ENCODE measurements around the gene RPN2. TPM values are rescaled to one million over a fixed set of nuclear protein-coding genes. Genes with fewer than 3 reads are reported as not detected.

RPN2 gene
- total RNA-seq, 2 donors from 2014 or later: 112 to 178 TPM

DNA sequence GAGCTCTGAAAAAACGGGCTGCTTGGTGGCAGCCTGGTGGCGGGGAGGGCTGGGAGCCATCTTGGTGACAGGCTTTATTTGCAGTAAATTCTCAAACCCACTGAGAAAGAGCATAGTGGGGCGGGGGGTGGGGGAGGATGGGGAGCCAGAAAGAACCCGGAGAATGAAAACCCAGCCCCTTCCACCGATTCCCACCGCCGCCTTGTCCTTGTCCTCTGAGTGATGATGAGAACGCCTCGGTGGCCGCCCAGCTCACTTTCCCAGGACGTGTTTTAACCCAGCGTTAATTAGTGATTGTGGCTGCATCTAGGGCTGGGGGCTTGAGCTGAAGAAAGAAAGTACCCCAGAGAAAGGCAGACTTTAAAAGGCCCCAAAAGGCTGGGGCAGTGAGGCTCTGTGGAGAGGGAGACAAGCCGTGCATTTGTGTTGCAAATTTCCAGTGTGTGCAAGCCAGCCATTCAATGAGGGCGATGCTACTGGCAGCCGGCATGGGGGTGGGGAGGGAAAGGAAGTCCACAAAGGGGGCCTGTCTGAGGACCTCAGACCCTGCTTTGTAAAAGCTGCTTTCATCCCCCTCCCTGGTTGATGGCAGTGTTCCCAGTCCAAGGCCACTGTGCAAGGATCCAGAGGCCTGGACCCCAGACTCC is 88.7 kb downstream of the RPN2 start:
- no peak overlapping the region for H3K4me3 Mint-ChIP-seq
- no peaks in the 10 kb centered on the region for H3K36me3 Mint-ChIP-seq (ENCODE audit: low read depth)
- H3K4me1 Mint-ChIP-seq: no peaks in the 10 kb centered on the region
- no peak overlapping the region for H3K27ac Mint-ChIP-seq
- no peaks in the 10 kb centered on the region for H3K27me3 Mint-ChIP-seq
- no peaks in the 10 kb centered on the region for H3K9me3 Mint-ChIP-seq
- no peak for ATAC-seq (replicated peaks)

DNA sequence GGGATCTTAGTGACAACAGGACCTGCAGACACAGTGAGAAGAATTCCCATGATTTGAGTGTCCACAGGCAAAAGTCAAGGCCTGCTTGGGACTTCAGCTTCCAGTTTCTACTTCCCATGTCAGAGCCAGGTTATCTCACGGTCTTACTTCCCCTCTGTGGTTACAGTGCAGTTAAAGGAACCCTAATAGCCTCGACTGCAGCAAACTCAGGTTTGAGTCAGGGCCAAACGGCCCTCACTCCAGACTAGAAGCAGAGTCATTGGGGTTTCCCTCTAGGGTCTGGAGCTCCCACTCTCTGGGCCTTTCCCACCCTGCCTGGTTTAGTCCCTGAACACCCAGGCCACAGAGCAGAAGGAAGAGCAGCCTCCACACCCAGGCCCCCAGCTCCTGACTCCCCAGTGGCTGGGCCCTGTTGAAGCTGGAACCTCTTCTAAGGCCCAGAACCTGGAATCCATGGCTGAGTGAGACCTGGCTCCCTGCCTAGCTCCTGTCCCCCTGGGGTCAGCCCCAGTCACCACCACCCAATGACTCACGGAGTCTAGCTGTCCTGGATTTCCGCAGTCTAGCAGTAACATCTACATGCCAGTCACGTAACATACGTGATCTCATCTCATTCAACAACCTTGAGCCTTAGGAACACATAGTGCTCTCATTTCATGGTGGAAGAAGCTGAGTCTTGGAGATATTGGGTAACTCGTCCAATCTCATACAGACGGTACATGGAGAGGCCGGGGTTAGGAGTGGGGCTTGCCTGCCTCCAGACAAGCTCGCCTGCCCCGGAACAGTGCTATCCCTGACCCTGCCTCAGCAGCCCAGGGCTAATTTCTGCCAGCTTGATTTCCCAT is 91.7 kb downstream of the RPN2 start:
- Mint-ChIP-seq H3K27me3 (no peaks in the 10 kb centered on the region), H3K36me3 (ENCODE audit: low read depth) (no peaks in the 10 kb centered on the region), H3K9me3 (no peaks in the 10 kb centered on the region), H3K4me1 (no peaks in the 10 kb centered on the region), H3K4me3 (no peak overlapping the region), H3K27ac (no peak overlapping the region)
- no peak for ATAC-seq (replicated peaks)

DNA sequence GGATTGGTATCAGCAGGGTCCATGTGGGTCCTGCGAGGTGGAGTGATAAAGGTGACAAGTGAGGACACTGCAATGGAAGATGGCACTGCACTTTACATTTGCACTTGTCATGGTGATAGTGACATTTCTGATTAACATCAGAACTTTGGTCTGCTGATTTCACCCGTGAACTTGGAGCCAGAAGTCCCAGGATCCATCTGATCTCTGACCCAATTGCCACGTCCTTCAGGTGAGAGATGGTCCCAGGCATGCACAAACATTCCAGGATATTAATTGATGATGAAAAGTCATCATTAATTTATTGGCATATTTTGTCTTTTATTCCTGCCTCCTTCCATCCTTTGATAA is 92.3 kb downstream of the RPN2 start:
- H3K4me3 Mint-ChIP-seq: no peak overlapping the region
- H3K36me3 Mint-ChIP-seq (ENCODE audit: low read depth): no peaks in the 10 kb centered on the region
- H3K27ac Mint-ChIP-seq: no peak overlapping the region
- no peak for ATAC-seq (replicated peaks)
- no peaks in the 10 kb centered on the region for H3K9me3 Mint-ChIP-seq
- H3K27me3 Mint-ChIP-seq: no peaks in the 10 kb centered on the region
- H3K4me1 Mint-ChIP-seq: no peaks in the 10 kb centered on the region

DNA sequence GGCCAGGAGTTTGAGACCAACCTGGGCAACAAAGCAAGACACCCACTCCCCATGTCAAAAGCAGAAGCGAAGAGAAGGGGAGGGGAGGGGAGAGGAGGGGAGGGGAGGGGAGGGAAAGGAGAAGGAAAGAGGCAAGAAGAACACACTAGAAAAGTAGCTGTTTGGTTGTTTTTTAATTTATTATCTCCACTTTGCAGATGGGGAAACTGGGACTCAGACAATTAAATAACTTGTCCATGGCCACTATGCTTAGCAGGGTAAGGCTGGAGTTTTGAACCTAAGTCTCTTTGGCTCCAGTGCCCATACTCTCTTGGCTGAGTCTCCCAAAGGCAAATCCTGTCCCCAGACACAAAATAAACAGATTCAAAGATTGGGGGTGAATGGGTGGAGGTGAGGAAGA is 94.9 kb downstream of the RPN2 start:
- peaks cover 8% of the 10 kb centered on the region for H3K4me1 Mint-ChIP-seq
- H3K27ac Mint-ChIP-seq: no peak overlapping the region
- no peaks in the 10 kb centered on the region for H3K9me3 Mint-ChIP-seq
- no peaks in the 10 kb centered on the region for H3K27me3 Mint-ChIP-seq
- no peaks in the 10 kb centered on the region for H3K36me3 Mint-ChIP-seq (ENCODE audit: low read depth)
- H3K4me3 Mint-ChIP-seq: no peak overlapping the region
- no peak for ATAC-seq (replicated peaks)

DNA sequence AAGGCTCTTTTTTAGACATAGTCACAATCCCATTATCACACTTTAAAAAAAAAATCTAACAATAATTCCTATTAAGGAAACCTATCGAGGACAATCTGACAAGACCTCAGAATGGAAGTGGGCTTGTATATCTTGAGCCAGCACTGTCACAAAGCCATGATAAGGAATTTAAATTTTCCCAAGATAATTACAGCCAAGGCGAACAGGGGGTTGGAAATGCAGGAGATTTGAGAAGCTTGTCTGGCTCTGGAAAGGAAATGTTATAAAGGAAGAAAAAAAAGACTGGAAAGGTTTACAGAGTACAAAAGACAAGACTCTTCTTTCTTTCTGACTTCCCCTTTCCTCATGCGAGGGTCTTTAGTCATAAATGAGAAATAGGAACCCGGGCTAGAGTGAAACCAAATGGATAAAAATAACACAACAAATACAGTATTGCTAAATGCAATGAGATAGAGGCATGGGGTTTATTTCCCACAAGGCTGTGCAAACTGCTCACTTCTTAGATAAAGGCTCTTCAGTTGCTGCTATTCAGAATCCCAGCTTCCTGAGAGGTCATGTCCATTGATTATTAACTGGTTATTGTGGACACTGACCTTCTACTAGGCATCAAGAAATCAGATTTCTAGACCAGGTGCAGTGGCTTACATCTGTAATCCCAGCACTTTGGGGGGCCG is 95.9 kb downstream of the RPN2 start:
- ATAC-seq (replicated peaks): no peak
- Mint-ChIP-seq H3K27ac (no peak overlapping the region), H3K27me3 (no peaks in the 10 kb centered on the region), H3K36me3 (ENCODE audit: low read depth) (no peaks in the 10 kb centered on the region), H3K9me3 (no peaks in the 10 kb centered on the region), H3K4me1 (peaks cover 8% of the 10 kb centered on the region), H3K4me3 (no peak overlapping the region)

DNA sequence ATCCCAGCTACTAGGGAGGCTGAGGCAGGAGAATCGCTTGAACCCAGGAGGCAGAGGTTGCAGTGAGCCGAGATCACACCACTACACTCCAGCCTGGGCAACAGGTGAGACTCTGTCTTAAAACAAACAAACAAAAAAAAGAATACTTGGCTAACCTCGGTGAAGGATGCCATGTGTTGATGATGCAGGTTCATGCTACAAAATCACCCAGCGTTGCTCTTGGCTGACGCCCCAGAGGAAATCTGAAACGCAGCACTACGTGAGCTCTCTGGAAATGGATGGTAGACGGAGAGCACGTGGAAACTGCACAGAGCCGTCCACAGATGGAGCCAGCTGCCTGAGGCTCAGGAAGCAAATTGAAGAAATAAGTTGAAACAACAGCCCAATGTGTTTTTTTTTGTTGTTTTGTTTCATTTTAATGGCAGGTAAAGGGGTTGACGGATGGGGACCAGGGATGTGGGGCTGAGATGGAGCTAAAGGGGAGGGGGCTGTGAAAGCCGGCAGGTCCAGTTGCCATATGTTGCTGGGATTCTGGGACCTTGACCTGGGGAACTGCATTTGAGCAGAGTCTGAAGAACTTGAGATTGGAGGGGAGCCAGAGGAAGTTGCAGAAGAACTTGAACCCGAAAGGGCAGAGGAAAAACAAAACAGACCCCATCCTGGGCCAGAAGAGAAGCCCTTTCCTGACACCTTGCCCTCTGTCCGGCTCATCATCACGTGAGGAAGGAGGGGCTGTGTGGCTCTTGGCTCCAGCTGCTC is 97.5 kb downstream of the RPN2 start:
- H3K4me3 Mint-ChIP-seq: peak overlapping the region; percentile 19
- ATAC-seq (replicated peaks): peak; percentile 29
- H3K27ac Mint-ChIP-seq: peak overlapping the region; percentile 50
- peaks cover 8% of the 10 kb centered on the region for H3K4me1 Mint-ChIP-seq
- H3K9me3 Mint-ChIP-seq: no peaks in the 10 kb centered on the region
- H3K27me3 Mint-ChIP-seq: no peaks in the 10 kb centered on the region
- H3K36me3 Mint-ChIP-seq (ENCODE audit: low read depth): no peaks in the 10 kb centered on the region

DNA sequence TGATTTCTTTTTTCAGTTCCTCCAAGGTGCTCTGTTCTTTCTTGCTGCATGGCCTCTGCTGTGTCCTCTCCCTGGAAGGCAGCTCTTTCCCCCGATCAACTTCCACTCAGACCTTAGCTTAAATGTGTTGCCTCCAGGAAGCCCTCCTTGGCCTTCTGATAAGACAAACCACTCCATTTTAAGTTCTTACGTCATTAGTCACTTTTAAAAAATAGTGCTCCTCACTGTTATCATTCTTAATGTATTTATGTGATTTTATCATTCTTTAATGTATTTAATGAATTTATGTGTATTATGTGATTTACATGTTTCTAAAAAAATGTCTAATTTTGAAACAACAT is 98.1 kb downstream of the RPN2 start:
- H3K4me1 Mint-ChIP-seq: peaks cover 8% of the 10 kb centered on the region
- no peak overlapping the region for H3K4me3 Mint-ChIP-seq
- H3K36me3 Mint-ChIP-seq (ENCODE audit: low read depth): no peaks in the 10 kb centered on the region
- no peak for ATAC-seq (replicated peaks)
- H3K9me3 Mint-ChIP-seq: no peaks in the 10 kb centered on the region
- no peaks in the 10 kb centered on the region for H3K27me3 Mint-ChIP-seq
- no peak overlapping the region for H3K27ac Mint-ChIP-seq

DNA sequence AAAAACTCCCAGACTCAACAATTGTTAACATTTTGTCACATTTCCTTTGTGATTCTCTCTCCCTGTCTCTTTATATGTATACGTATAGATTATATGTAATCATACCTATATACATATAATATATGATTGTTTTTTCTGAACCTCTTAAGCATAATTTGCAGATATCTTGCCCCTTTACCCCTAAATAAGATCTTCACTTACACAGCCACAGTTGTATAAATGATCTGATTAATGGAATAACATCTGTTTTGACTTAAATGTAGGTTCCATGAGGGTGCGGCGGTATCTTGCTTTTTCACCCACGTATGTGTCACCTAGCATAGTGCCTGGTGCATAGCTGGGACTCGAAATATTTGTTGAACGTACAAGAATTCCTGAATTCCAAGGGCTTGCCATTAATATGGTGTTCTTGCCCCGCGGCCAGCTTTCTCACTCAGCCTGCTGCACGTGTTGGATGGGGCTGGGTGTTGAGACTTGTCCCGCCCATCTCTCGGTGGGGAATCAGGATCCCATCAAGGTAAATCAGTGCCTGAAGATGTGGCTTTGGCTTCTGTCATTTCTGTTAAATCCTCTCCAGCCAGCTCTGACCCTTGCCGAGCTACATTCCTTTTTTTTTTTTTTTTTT is 99.9 kb downstream of the RPN2 start:
- Mint-ChIP-seq H3K4me1 (peaks cover 8% of the 10 kb centered on the region), H3K9me3 (no peaks in the 10 kb centered on the region), H3K27ac (no peak overlapping the region), H3K36me3 (ENCODE audit: low read depth) (no peaks in the 10 kb centered on the region), H3K27me3 (no peaks in the 10 kb centered on the region), H3K4me3 (no peak overlapping the region)
- ATAC-seq (replicated peaks): no peak

DNA sequence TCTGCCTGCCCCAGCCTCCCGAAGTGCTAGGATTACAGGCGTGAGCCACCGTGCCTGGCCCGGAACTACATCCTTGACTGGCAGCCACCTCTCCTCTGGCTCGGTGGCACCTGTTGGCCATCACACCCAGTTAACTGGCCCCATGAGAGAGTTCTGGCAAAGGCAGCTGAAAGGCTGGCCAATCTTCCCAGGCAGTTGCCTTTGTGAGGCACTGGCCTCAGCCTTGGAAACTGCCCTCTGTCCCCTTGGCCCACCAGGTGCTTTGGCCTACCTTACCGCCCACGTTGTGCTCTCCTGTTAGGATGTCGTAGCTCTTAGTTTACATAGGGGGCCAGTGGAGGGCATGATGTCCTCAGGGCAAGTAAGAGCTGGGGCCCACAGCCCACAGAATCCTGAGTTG is 100.7 kb downstream of the RPN2 start:
- ATAC-seq (replicated peaks): no peak
- H3K36me3 Mint-ChIP-seq (ENCODE audit: low read depth): no peaks in the 10 kb centered on the region
- no peak overlapping the region for H3K4me3 Mint-ChIP-seq
- no peak overlapping the region for H3K27ac Mint-ChIP-seq
- H3K9me3 Mint-ChIP-seq: no peaks in the 10 kb centered on the region
- H3K27me3 Mint-ChIP-seq: no peaks in the 10 kb centered on the region
- peaks cover 8% of the 10 kb centered on the region for H3K4me1 Mint-ChIP-seq

DNA sequence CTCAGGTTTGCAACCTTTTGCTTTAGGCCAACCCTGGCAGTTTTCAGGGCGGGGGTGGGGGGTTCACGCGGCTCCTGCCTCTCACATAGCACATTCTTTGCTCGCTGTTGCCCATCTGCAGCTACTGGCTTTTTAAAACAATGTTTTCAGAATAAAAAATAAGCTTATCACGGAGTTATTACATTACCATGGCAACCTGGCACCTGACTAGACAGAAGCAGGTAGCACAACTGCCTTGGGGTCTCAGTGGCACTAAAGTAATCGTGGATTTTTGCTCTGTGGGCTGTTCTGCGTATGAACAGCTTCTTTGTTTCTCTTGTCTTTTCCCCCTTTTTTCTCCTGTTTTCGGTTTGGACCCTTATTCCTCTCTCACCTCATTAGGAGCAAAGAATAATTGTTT is 101.3 kb downstream of the RPN2 start:
- Mint-ChIP-seq H3K27me3 (no peaks in the 10 kb centered on the region), H3K36me3 (ENCODE audit: low read depth) (no peaks in the 10 kb centered on the region), H3K4me3 (no peak overlapping the region), H3K9me3 (no peaks in the 10 kb centered on the region), H3K4me1 (peaks cover 8% of the 10 kb centered on the region), H3K27ac (no peak overlapping the region)
- no peak for ATAC-seq (replicated peaks)

DNA sequence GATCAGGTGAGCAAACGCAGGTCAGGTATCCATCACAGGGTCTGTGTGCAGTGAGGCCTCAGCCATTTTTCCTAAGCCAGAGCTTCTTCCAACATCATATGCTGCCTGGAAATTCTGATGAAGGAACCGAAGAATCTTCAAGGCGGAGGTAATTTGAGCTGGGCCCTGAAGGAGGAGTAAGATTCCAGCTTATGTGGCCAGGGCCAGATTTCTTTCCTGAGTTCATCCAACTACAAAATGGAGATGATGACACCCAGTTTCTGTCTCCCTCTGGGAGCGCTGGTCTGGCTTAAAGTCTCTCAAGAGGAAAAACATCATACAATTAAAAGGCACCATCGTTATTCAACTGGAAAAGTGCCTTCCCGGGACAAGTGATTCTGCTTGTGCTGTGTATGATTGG is 103.4 kb downstream of the RPN2 start:
- H3K36me3 Mint-ChIP-seq (ENCODE audit: low read depth): no peaks in the 10 kb centered on the region
- no peaks in the 10 kb centered on the region for H3K9me3 Mint-ChIP-seq
- no peaks in the 10 kb centered on the region for H3K4me1 Mint-ChIP-seq
- no peaks in the 10 kb centered on the region for H3K27me3 Mint-ChIP-seq
- H3K27ac Mint-ChIP-seq: no peak overlapping the region
- no peak overlapping the region for H3K4me3 Mint-ChIP-seq
- no peak for ATAC-seq (replicated peaks)

DNA sequence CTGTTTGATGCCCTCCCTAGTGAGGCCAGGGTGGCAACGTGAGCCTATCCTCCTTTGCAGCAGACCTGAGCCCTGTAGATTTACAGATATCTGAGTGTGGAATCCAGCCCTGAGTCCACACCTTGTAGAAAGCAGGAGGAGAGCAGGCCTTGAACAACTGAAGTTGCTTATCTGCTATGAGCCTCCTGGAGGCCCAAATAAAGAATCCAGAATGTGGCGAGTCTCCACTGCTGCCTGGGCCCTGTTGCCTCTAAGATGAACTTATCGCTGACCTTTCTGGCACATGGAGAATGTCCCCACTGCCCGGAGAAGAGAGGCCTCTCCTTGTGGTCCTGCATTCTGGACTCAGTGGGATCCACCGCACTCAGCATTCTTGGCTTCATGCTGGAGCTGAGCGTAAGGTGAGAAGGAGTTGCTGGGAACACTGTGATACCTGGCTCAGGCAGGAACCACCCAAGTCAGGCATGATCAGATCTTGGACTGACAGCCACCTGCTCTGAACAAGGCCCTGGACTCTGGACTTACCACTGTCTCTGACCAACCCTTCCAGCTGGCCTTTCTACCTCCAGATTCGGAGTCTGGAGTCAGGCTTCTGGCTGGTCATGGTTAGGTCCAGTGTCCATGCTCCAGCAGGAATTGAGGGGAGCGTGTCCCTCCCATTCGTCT is 104.5 kb downstream of the RPN2 start:
- no peak overlapping the region for H3K4me3 Mint-ChIP-seq
- no peaks in the 10 kb centered on the region for H3K4me1 Mint-ChIP-seq
- H3K36me3 Mint-ChIP-seq (ENCODE audit: low read depth): no peaks in the 10 kb centered on the region
- ATAC-seq (replicated peaks): no peak
- H3K27me3 Mint-ChIP-seq: no peaks in the 10 kb centered on the region
- H3K9me3 Mint-ChIP-seq: no peaks in the 10 kb centered on the region
- H3K27ac Mint-ChIP-seq: no peak overlapping the region

DNA sequence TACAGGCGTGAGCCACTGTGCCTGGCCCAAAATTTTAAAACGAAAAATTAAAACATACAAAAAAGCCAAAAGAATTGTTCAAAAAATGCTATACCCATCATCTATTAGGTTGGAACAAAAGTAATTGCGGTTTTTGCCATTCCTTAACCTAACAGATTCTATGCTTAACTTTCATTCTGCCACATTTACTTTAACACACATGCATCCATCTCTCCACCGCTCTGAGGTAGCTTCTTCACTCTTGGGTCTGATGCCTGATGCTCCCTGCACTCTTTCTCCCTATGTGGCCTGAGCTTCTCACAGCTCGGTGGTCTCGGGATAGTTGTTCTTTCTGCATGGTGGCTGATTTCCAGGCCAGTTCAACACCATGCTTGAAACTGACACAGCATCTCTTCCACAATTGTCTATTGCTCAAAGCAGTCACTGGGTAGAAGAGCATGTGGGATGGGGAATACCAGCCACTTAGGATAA is 105.6 kb downstream of the RPN2 start:
- no peaks in the 10 kb centered on the region for H3K27me3 Mint-ChIP-seq
- no peaks in the 10 kb centered on the region for H3K4me1 Mint-ChIP-seq
- no peaks in the 10 kb centered on the region for H3K9me3 Mint-ChIP-seq
- H3K4me3 Mint-ChIP-seq: no peak overlapping the region
- no peaks in the 10 kb centered on the region for H3K36me3 Mint-ChIP-seq (ENCODE audit: low read depth)
- no peak overlapping the region for H3K27ac Mint-ChIP-seq
- no peak for ATAC-seq (replicated peaks)
